SK-N-SH treated with all-trans-retinoic acid at 6 μM for 48 hours (cell line): ENCODE measurements around the gene TMEM30B.
A peak's percentile ranks its signal among the peaks of the same experiment; 100 is the strongest.

Experiments used
- ATAC-seq: fragments of 200-7000 bp; cut with Tn5 transposase; 3 replicates; pipeline ENCODE4 v1.9.1; 2020; ENCODE audit warnings: mild to moderate bottlenecking, moderate library complexity
- ARNTL ChIP-seq: fragments of 450-650 bp; formaldehyde crosslinking; IDR thresholded peaks from 2 replicates; pipeline ENCODE4 v1.5.0; 2020; ENCODE audit warnings: low read depth, mild to moderate bottlenecking, moderate library complexity, borderline replicate concordance
- BACH2 ChIP-seq: fragments of 250-450 bp; sonication (Bioruptor Pico); IDR thresholded peaks from 2 replicates; pipeline ENCODE4 v1.9.0; 2021; ENCODE audit warnings: mild to moderate bottlenecking, borderline replicate concordance
- CREB5 ChIP-seq: fragments of 250-450 bp; sonication (Bioruptor Pico); IDR thresholded peaks from 2 replicates; pipeline ENCODE4 v1.5.1; 2020; ENCODE audit warnings: low read depth, mild to moderate bottlenecking, moderate library complexity
- CSDC2 ChIP-seq: fragments of 250-450 bp; sonication (Bioruptor Pico); IDR thresholded peaks from 2 replicates; pipeline ENCODE4 v1.5.0; 2020; ENCODE audit warnings: mild to moderate bottlenecking, moderate library complexity
- ESRRG ChIP-seq: fragments of 250-450 bp; sonication (Bioruptor Pico); IDR thresholded peaks from 2 replicates; pipeline ENCODE4 v1.6.1; 2021; ENCODE audit warnings: mild to moderate bottlenecking
- GLIS3 ChIP-seq: fragments of 250-450 bp; sonication (Bioruptor Pico); IDR thresholded peaks from 2 replicates; pipeline ENCODE4 v1.5.0; 2020; ENCODE audit warnings: mild to moderate bottlenecking, moderate library complexity
- ISL1 ChIP-seq: fragments of 250-450 bp; sonication (Bioruptor Pico); IDR thresholded peaks from 2 replicates; pipeline ENCODE4 v2.1.2; 2022; ENCODE audit warnings: mild to moderate bottlenecking, moderate library complexity
- OSR1 ChIP-seq: fragments of 250-450 bp; sonication (Bioruptor Pico); IDR thresholded peaks from 2 replicates; pipeline ENCODE4 v1.8.0; 2022; ENCODE audit warnings: moderate library complexity, mild to moderate bottlenecking, inconsistent platforms
- POU6F1 ChIP-seq: fragments of 250-450 bp; sonication (Bioruptor Pico); IDR thresholded peaks from 2 replicates; pipeline ENCODE4 v1.8.0; 2021; ENCODE audit warnings: low read depth, mild to moderate bottlenecking, moderate library complexity, borderline replicate concordance
- PPARA ChIP-seq: fragments of 250-450 bp; sonication (Bioruptor Pico); IDR thresholded peaks from 2 replicates; pipeline ENCODE4 v1.5.0; 2020; ENCODE audit warnings: mild to moderate bottlenecking, borderline replicate concordance
- RARB ChIP-seq: fragments of 250-450 bp; sonication (Bioruptor Pico); IDR thresholded peaks from 2 replicates; pipeline ENCODE4 v1.8.0; 2021; ENCODE audit warnings: mild to moderate bottlenecking, moderate library complexity
- SNAI2 ChIP-seq: fragments of 250-450 bp; sonication (Bioruptor Pico); IDR thresholded peaks from 2 replicates; pipeline ENCODE4 v1.5.0; 2020; ENCODE audit warnings: mild to moderate bottlenecking, moderate library complexity
- TCF4 ChIP-seq: fragments of 250-450 bp; sonication (Bioruptor Pico); IDR thresholded peaks from 2 replicates; pipeline ENCODE4 v1.8.0; 2021; ENCODE audit warnings: mild to moderate bottlenecking, moderate library complexity, borderline replicate concordance
- TOX ChIP-seq: fragments of 250-450 bp; sonication (Bioruptor Pico); IDR thresholded peaks from 2 replicates; pipeline ENCODE4 v1.8.0; 2021; ENCODE audit warnings: mild to moderate bottlenecking, moderate library complexity, borderline replicate concordance
- ZC3H10 ChIP-seq: fragments of 250-450 bp; sonication (Bioruptor Pico); IDR thresholded peaks from 2 replicates; pipeline ENCODE4 v1.5.1; 2021; ENCODE audit warnings: mild to moderate bottlenecking, moderate library complexity
- ZFP3 ChIP-seq: fragments of 250-450 bp; sonication (Bioruptor Pico); IDR thresholded peaks from 2 replicates; pipeline ENCODE4 v1.5.0; 2020; ENCODE audit warnings: mild to moderate bottlenecking, moderate library complexity
- ZNF8 ChIP-seq: fragments of 450-650 bp; formaldehyde crosslinking; IDR thresholded peaks from 2 replicates; pipeline ENCODE4 v1.5.0; 2020; ENCODE audit warnings: mild to moderate bottlenecking, moderate library complexity
- TF ChIP-seq, protein P1 (sequence below): fragments of 250-450 bp; sonication (Bioruptor Pico); IDR thresholded peaks from 2 replicates; pipeline ENCODE4 v1.5.1; 2021; ENCODE audit warnings: mild to moderate bottlenecking, moderate library complexity
- TF ChIP-seq, protein P2 (sequence below): fragments of 250-450 bp; sonication (Bioruptor Pico); IDR thresholded peaks from 2 replicates; pipeline ENCODE4 v1.8.0; 2020; ENCODE audit warnings: mild to moderate bottlenecking, moderate library complexity, borderline replicate concordance

The TMEM30B gene

GRCh38 chr14:61323970-61324369, 42.8 kb upstream of the TMEM30B start (continued):
- TF ChIP-seq RARB (CRISPR knock-in tag) = no peak

DNA sequence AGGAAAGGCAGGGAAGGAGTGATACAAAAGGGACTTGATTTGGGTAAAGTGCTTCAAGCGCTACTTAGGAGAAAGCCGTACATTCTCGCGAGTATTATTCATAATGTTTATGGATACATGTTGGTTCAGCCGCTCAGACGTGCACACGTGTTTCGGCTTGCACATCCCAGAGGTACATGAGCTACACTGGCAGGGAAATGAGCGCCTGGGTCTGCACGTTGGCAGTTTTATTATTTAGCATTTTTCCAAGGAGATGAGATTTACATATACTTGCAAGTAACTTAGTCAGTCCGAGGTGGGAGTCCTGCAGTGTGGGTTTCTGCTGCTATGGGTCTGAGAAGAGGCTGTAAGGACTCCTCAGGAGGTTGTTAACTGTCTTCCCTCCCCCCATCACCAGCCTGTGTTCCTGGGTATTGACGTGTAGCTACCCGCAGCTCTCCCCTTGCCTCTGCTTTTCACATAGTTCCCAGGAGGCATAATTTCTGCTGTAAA, 41.7 kb upstream of the TMEM30B start:
- peak; percentile 20; the same call in 2 of the 3 replicates for ATAC-seq
- TF ChIP-seq PPARA (CRISPR knock-in tag) (no peak), ZC3H10 (no peak), ZNF8 (CRISPR knock-in tag) (no peak), SNAI2 (CRISPR knock-in tag) (no peak), GLIS3 (CRISPR knock-in tag) (no peak), ISL1 (CRISPR knock-in tag) (no peak), POU6F1 (CRISPR knock-in tag) (no peak)
- TF ChIP-seq, all 23 proteins: peak for 0

GRCh38 chr14:61322011-61322798, 41.1 kb upstream of the TMEM30B start:
- peak; percentile 4; the same call in 1 of the 3 replicates for ATAC-seq
- no peak for TF ChIP-seq CREB5
- no peak for TF ChIP-seq PPARA (CRISPR knock-in tag)

DNA sequence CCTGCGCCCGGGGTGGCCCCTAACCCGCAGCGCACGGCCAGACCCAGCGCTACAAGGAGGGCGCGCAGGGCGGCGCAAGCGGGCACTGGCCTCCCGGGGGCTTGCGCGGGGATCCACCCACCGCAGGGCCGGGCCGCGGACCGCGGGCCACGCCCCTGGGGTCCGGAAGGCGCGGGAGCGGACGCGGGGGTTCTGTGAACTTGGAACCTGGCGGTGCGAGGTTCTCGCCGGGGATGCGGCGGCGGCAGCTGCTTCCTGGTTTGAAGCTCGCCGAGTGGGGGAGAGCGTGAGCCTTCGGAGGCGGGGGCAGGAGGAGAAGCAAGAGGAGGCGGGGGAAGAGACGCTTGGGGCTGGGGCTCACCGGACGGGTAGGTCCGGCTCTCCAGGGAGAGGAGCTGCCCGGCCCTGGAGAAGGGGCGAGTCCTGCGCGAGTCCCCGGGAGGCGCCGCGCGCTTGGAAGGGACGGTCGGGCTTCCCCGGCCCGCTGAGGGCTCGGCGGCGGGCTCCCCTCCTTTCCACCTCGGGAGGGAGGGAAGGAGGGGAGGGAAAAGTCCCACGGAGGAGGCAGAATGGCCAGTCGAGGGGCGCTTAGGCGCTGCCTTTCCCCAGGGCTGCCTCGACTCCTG, 40.4 kb upstream of the TMEM30B start, which contains the start of gene PRKCH:
PRKCH (plus strand) TSS at position 195 of the 626 bp plus-strand sequence. CDS start 523 bp downstream, outside the sequence.
- TF ChIP-seq ZFP3 (CRISPR knock-in tag) = no peak
- TF ChIP-seq CREB5 = no peak
- TF ChIP-seq, protein P1, sequence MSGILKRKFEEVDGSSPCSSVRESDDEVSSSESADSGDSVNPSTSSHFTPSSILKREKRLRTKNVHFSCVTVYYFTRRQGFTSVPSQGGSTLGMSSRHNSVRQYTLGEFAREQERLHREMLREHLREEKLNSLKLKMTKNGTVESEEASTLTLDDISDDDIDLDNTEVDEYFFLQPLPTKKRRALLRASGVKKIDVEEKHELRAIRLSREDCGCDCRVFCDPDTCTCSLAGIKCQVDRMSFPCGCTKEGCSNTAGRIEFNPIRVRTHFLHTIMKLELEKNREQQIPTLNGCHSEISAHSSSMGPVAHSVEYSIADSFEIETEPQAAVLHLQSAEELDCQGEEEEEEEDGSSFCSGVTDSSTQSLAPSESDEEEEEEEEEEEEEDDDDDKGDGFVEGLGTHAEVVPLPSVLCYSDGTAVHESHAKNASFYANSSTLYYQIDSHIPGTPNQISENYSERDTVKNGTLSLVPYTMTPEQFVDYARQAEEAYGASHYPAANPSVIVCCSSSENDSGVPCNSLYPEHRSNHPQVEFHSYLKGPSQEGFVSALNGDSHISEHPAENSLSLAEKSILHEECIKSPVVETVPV (CRISPR knock-in tag) = no peak
- TF ChIP-seq CSDC2 (CRISPR knock-in tag) = no peak
- no peak for TF ChIP-seq OSR1
- TF ChIP-seq PPARA (CRISPR knock-in tag) = no peak
- no peak for TF ChIP-seq ARNTL (CRISPR knock-in tag)
- TF ChIP-seq ISL1 (CRISPR knock-in tag) = no peak
- no peak for TF ChIP-seq TOX
- TF ChIP-seq ESRRG = no peak
- TF ChIP-seq BACH2 = no peak
- TF ChIP-seq TCF4 (CRISPR knock-in tag) = no peak
- TF ChIP-seq, protein P2, sequence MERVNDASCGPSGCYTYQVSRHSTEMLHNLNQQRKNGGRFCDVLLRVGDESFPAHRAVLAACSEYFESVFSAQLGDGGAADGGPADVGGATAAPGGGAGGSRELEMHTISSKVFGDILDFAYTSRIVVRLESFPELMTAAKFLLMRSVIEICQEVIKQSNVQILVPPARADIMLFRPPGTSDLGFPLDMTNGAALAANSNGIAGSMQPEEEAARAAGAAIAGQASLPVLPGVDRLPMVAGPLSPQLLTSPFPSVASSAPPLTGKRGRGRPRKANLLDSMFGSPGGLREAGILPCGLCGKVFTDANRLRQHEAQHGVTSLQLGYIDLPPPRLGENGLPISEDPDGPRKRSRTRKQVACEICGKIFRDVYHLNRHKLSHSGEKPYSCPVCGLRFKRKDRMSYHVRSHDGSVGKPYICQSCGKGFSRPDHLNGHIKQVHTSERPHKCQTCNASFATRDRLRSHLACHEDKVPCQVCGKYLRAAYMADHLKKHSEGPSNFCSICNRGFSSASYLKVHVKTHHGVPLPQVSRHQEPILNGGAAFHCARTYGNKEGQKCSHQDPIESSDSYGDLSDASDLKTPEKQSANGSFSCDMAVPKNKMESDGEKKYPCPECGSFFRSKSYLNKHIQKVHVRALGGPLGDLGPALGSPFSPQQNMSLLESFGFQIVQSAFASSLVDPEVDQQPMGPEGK (CRISPR knock-in tag) = no peak
- no peak for TF ChIP-seq POU6F1 (CRISPR knock-in tag)
- no peak for TF ChIP-seq ZNF8 (CRISPR knock-in tag)
- ATAC-seq = peak; percentile 84
